ENCODE results near the gene NPB.

The NPB gene

GRCh38 chr17:81927653-81928543 is 25.9 kb downstream of the NPB start, which contains the start of gene MAFG:
Gene MAFG, minus strand, starts transcription at chr17:81927735. Its CDS starts 4,550 bp downstream, at chr17:81923185.
- DNase-seq = peak; percentile 90

DNA sequence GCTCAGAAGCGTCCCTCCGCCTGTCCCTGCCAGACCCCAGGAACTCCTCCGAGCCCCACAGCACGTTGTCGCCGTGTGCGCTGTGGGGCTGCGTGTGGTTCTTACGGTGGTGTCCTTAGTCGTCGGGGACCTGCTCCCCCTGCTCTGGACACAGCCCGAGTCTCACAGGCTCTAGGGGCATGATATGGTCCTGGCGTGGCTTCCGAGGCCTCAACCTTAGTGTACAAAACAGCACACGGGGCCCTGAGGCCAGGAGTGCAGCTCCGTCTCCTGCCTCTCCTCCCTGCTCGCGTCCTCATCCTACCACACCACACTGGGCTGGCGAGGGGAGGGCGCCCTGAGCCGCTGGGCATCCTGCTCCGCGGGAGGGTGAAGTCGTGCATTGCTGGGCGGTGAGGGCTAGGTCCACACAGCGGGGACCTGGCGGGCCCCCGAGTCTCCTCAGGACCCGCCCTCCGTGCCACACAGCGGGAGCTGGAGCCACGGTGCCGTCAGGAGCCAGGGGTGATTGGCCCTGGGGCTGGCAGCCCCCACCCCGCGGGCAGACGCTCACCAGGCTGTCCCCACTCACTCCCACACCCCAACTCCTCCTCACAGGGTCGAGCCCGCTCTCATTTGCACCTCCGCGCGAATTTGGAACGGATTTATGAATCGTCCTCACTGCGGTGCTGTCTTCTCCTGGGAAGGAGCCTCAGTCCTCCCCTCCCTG is 26.7 kb downstream of the NPB start:
- DNase-seq = no peak

- DNase-seq = no peak
Observed at GRCh38 chr17:81929253-81930141, 27.5 kb downstream of the NPB start.

DNA sequence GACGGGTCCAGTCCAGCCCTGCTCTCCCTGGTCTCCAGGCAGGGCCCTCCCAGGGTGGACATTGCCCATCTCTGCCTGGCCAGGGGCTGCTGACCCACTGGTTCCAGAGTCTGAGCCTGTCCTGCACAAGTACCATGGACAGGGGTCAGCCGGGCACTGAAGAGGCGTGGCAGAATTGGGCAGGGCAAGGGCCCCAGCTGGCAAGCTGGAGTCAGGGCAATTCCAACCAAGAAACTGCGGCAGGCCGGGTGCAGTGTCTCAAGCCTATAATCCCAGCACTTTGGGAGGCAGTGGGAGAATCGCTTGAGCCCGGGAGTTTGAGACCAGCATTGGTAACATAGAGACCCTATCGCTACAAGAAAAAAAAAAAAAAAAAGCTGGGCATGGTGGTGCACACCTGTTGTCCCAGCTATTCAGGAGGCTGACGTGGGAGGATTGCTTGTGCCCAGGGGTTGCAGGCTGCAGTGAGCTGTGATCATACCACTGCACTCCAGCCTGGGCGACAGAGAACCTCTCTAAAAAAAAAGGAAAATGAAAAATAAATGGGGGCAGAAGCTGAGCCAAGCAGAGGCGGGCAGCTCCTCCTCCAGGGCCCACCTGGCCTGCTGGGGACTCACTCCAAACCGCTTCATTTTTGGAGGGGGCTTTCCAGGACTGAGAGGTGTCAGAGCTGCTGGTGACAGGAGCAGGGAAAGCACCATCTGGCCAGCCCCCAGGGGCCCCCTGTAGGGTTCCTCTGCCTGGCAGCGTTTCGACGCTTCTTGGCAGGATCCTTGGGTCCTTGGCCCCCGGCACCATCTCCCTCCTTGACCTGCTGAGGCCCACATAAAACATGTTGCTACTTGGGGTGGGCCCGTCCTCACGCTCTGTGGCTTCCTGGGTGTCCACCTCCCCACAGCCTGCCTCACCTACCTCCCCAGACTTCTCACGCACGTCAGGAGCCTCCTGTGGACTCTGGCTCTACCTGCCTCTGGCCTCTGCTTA is 28.4 kb downstream of the NPB start:
- DNase-seq = no peak

- DNase-seq = no peak
Observed at GRCh38 chr17:81931189-81931556, 29.1 kb downstream of the NPB start.

DNA sequence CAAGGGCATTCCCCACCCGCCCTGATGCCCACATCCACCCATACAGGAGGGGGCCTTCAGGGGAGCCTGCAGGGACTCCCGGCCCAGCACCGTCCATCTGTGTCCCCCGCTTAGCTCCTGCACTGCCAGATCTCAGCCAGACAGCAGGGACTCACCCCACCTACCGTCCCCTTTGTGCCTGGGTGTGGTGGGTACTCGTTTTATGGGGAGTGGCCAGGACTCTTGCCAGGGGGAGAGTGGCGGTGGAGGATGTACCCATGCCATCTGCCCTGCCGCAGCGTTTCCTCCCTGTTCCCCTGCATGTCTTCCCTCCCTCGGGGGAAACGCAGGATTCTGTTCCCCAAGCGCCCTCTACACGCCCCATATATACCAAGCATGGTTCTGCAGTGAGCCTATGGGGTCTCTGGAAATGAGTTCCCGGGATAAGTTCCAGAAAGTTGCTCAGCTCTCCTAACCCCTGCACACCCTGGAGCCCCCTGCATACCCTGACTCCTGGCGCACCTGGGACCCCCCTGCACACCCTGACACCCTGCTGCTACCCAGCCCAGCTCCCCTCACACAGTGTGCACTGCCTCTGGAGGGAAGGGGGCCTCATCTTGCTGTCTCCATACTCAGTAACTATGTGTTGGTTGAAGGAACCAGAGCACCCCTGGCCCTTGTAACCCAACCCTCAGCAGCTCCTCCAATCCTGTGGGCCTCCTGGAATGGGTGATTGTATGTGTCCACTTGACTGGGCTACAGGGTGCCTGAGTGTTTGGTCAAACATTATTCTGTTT is 29.7 kb downstream of the NPB start:
- no peak for DNase-seq

GRCh38 chr17:81932333-81932983 is 30.4 kb downstream of the NPB start:
- DNase-seq = no peak

GRCh38 chr17:81933178-81933699 is 31.2 kb downstream of the NPB start:
- no peak for DNase-seq

- DNase-seq = no peak
Observed at GRCh38 chr17:81934098-81934757, 32.2 kb downstream of the NPB start.

- no peak for DNase-seq
Observed at GRCh38 chr17:81934850-81935708, 33.0 kb downstream of the NPB start.

DNA sequence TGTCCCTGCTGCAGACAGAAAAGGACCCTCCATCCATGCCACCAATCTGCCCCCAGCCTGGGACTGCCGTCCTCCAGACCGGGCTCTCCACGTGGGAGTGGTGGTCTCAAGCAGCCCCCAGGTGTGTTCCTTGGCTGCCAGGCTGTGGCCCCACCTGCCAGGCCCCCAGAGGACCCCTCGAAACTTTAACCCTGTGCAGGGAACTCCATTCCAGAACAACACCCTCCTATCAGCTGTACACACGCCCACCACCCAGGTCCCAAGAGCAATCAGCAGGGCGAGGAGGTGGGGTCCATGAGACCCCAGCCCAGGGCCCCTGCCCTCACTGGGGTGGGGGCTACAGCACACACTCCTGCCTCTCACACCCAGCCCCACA is 33.7 kb downstream of the NPB start:
- no peak for DNase-seq

GRCh38 chr17:81939218-81939617 is 37.2 kb downstream of the NPB start:
- DNase-seq = no peak

DNA sequence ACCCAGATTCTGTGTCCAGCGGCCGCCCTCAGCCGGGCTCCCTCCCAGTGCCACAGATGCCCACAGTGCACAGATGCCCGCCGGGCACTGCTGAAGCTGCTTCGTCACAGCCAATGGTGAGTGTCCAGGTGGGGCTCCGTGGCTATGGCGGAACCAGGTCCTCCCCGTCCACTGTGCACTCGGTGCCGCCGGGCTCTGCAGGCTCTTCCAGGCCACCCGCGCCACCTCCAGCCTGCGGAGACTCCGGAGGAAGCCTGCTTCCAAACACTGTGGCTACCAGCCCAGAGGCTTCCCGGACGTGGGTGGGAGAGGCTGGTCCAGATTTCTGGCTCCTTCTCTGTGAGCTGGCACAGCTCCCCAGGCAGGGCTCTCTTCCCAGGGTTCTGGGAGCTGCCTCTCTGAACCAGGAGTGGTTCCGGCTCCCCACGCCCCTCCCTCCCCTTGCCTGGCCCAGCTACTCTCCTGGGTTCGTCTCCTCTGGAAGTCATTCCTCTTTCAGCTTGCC is 37.9 kb downstream of the NPB start:
- DNase-seq = no peak

DNA sequence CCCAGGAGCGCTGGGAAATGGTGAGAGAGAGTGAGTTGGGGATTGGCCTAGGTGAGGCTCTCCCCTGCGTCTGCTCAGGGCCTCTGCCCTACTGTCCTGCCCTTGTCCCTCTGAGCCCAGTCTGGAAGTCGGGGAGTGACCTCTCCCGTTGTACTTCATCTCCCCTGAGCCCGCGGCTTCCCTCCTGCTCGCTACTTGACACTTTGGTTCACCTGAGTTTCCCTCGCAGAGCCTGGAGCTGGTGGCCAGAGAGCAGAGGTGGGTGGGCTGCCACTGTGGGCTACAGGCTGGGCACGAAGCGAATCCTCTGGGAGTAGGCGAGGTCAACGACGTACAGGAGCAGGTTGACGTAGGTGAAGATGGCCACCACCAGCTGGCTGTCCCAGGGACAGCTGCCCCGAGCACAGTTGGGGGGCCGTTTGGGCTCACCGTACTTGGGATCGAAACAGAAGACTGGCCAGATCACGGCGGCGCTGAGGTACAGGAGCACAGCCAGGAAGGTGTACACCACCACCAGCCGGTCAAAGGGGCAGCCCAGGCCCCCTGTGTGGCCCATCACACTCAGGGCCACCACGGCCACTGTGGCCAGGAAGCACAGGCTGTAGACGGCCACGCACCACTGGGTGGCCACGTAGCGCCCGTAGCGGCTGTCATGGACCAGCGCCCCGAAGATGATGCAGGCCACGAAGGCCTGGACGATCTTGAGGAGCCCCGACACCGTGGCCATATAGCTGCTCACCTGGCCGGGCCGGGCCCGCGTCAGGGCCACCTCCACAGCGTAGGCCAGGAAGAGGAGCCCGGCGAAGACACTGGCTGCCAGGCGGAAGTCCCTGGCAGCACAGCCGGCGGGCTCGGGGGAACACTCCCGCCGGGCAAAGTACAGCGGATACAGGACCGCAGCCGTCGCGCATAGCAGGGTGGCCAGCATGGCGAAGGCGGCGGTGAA is 38.8 kb downstream of the NPB start:
- no peak for DNase-seq

DNA sequence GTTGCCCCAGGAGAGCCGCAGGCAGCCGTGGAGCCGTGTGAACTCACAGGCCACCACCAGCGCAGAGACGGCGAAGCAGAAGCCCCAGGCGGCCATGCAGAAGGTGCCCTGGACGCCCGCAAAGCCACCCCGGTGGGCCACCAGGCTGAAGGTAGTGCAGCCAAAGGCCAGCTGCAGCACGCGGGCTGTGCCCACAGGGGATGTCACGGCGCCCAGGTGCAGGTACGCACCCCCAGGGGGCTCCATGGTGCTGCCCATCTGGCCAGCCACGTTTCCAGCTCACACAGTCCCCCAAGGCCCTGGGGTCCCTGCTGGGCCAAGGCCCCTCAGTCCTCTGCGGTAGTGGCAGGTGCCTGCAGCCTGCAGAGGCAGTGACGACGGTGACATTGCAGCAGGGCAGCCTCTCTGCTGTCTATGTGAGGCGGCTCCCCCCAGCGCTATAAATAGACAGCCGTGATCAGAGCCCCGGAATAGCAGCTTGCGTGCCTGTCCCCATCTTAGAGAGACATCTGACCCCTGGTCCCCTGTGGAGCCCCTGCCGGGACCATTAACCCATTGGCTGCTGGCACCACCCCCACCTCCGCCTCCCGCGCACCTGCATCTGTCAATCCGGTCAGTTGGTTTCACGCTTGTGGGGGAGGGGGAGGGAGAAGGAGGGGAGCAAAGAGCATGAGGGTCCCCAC is 39.6 kb downstream of the NPB start:
- DNase-seq = no peak

GRCh38 chr17:81942167-81942553 is 40.1 kb downstream of the NPB start:
- no peak for DNase-seq

DNA sequence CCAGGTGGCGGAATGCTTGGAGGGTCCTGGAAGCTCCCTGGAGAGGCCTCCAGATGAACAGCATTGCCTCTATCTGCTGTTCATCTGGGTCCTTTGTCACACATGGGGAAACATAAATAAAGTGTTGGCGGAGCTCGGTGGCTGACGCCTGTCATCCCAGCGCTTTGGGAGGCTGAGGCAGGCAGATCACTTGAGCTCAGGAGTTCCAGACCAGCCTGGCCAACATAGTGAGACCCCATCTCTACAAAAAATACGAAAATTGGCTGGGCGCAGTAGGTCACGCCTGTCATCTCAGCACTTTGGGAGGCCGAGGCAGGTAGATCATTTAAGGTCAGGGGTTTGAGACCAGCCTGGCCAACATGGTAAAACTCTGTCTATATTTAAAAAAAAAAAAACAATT is 42.8 kb downstream of the NPB start:
- no peak for DNase-seq

All from CD4-positive, alpha-beta T cell treated with Interleukin-21 for 1 hour (primary cell).